RWPE1 (cell line): ENCODE measurements around the gene XRN2.

Experiments
- CTCF ChIA-PET: fragments of 350-600 bp; sonication (Branson Sonifier 250); formaldehyde crosslinking; extraction: SDS; loops from one replicate; lab custom pipeline; 2021; lab: Yijun Ruan, JAX
- POLR2A ChIA-PET: fragments of 400-600 bp; formaldehyde crosslinking; extraction: SDS; loops from one replicate; lab custom pipeline; 2020; ENCODE audit warnings: antibody characterized with exemption; ENCODE audit not compliant: low non-redundant PET; lab: Yijun Ruan, JAX
- DNase-seq: peaks from one replicate; pipeline ENCODE4 v3.0.0; 2012; ENCODE audit warnings: low spot score
- H3K27ac ChIP-seq: fragments of 450-650 bp; 2 replicates; pipeline ENCODE4 v1.5.1; 2017
- CTCF ChIP-seq: fragments of 450-650 bp; conservative IDR thresholded peaks from 2 replicates; pipeline ENCODE4 v1.5.1; 2017; ENCODE audit warnings: low read depth, mild to moderate bottlenecking

The XRN2 gene

GRCh38 chr20:21353236-21353635 lies 50.1 kb downstream of the XRN2 start:
- CTCF ChIA-PET = interaction anchor here (0.7 kb wide), 1 partner anchor 11 kb away, joined by 10 read pairs; no protein-coding TSS in a partner anchor

GRCh38 chr20:21355981-21356380 lies 52.9 kb downstream of the XRN2 start:
- ChIA-PET POLR2A (no interaction called here), CTCF (no interaction called here)
- no peak for TF ChIP-seq CTCF
- no peak for DNase-seq
- H3K27ac ChIP-seq = no peak overlapping the region

More at GRCh38 chr20:21353236-21353635, 50.1 kb downstream of the XRN2 start:
- POLR2A ChIA-PET = no interaction called here
- H3K27ac ChIP-seq = no peak overlapping the region
- TF ChIP-seq CTCF = no peak
- peak; percentile 8 for DNase-seq

- POLR2A ChIA-PET = no interaction called here
Measured at GRCh38 chr20:21356386-21356785, 53.3 kb downstream of the XRN2 start.

GRCh38 chr20:21357844-21358243 lies 54.7 kb downstream of the XRN2 start:
- CTCF ChIA-PET = interaction anchor here (1.1 kb wide), 1 partner anchor 122 kb away, joined by 9 read pairs; no protein-coding TSS in a partner anchor
- H3K27ac ChIP-seq = no peak overlapping the region
- TF ChIP-seq CTCF = no peak
- POLR2A ChIA-PET = no interaction called here
- no peak for DNase-seq

More at GRCh38 chr20:21356386-21356785, 53.3 kb downstream of the XRN2 start:
- DNase-seq = no peak
- H3K27ac ChIP-seq = no peak overlapping the region
- no peak for TF ChIP-seq CTCF
- CTCF ChIA-PET = interaction anchor here (0.7 kb wide), 1 partner anchor 90 kb away, joined by 3 read pairs; no protein-coding TSS in a partner anchor

- CTCF ChIA-PET = no interaction called here
- POLR2A ChIA-PET = no interaction called here
- TF ChIP-seq CTCF = no peak
- H3K27ac ChIP-seq = no peak overlapping the region
- no peak for DNase-seq
Measured at GRCh38 chr20:21358737-21359136, 55.6 kb downstream of the XRN2 start.

- DNase-seq = no peak
- ChIA-PET CTCF (no interaction called here), POLR2A (no interaction called here)
- no peak overlapping the region for H3K27ac ChIP-seq
- no peak for TF ChIP-seq CTCF
Measured at GRCh38 chr20:21360705-21361104, 57.6 kb downstream of the XRN2 start.
